ENCODE measurements around the gene CIAPIN1.

CIAPIN1 gene

GRCh38 chr16:57432505-57432904 is 14.7 kb downstream of the CIAPIN1 start:
- TF ChIP-seq, protein P1, sequence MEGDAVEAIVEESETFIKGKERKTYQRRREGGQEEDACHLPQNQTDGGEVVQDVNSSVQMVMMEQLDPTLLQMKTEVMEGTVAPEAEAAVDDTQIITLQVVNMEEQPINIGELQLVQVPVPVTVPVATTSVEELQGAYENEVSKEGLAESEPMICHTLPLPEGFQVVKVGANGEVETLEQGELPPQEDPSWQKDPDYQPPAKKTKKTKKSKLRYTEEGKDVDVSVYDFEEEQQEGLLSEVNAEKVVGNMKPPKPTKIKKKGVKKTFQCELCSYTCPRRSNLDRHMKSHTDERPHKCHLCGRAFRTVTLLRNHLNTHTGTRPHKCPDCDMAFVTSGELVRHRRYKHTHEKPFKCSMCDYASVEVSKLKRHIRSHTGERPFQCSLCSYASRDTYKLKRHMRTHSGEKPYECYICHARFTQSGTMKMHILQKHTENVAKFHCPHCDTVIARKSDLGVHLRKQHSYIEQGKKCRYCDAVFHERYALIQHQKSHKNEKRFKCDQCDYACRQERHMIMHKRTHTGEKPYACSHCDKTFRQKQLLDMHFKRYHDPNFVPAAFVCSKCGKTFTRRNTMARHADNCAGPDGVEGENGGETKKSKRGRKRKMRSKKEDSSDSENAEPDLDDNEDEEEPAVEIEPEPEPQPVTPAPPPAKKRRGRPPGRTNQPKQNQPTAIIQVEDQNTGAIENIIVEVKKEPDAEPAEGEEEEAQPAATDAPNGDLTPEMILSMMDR (IDR thresholded peaks at IDR 0.05; ENCODE audit: control extremely low read depth, extremely low read depth, low read depth, missing control alignments), result no peak
- CTCF ChIA-PET, result interaction anchor here (0.8 to 5.4 kb wide), 8 partner anchors 9 to 133 kb away, joined by 3 to 49 read pairs (median 6); partner anchors contain the start of gene POLR2C
- POLR2A ChIA-PET, result interaction anchor here (1.8 kb wide), 1 partner anchor 14 kb away, joined by 5 read pairs; the partner anchor contains the start of genes CIAPIN1 and COQ9
- DNase-seq (ENCODE audit: extremely low spot score), result no peak

DNA sequence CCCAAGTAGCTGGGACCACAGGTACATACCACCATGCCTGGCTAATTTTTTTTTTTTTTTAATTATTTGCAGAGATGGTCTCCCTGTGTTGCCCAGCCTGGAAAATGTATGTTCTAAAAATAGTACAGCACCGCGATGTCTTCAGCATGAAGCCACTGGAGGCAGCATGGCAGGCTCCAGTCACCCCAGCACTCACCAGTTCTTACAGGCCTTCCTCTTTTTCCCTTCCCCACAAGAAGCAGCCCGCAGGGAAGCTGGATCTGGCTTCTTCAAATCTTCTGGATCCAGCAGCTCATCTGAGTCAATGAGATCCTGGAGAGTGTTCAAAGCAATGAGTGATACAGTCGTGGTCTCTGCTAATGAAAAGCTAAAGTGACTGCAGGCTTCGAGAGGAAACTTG is 16.2 kb downstream of the CIAPIN1 start:
- POLR2A ChIA-PET, result no interaction called here
- CTCF ChIA-PET, result interaction anchor here (1.5 to 5.4 kb wide), 3 partner anchors 13 to 129 kb away, joined by 3 to 49 read pairs (median 9); partner anchors contain the start of gene POLR2C
- TF ChIP-seq, protein P1 (IDR thresholded peaks at IDR 0.05; ENCODE audit: control extremely low read depth, extremely low read depth, low read depth, missing control alignments), result no peak
- DNase-seq (ENCODE audit: extremely low spot score), result no peak

GRCh38 chr16:57427824-57428223 is 19.4 kb downstream of the CIAPIN1 start:
- POLR2A ChIA-PET, result no interaction called here
- CTCF ChIA-PET, result no interaction called here
- no peak for DNase-seq (ENCODE audit: extremely low spot score)
- TF ChIP-seq, protein P1 (IDR thresholded peaks at IDR 0.05; ENCODE audit: control extremely low read depth, extremely low read depth, low read depth, missing control alignments), result no peak

GRCh38 chr16:57427307-57427706 is 19.9 kb downstream of the CIAPIN1 start:
- DNase-seq (ENCODE audit: extremely low spot score), result no peak
- ChIA-PET POLR2A (no interaction called here), CTCF (interaction anchor here (2.9 to 17.8 kb wide), 3 partner anchors 10 to 123 kb away, joined by 17 to 454 read pairs (median 18); no protein-coding TSS in a partner anchor)
- TF ChIP-seq, protein P1 (IDR thresholded peaks at IDR 0.05; ENCODE audit: control extremely low read depth, extremely low read depth, low read depth, missing control alignments), result no peak

- TF ChIP-seq, protein P1 (IDR thresholded peaks at IDR 0.05; ENCODE audit: control extremely low read depth, extremely low read depth, low read depth, missing control alignments), result no peak
- POLR2A ChIA-PET, result no interaction called here
Observed at GRCh38 chr16:57426356-57426755, 20.8 kb downstream of the CIAPIN1 start.

GRCh38 chr16:57424583-57424982 is 22.6 kb downstream of the CIAPIN1 start:
- TF ChIP-seq, protein P1 (IDR thresholded peaks at IDR 0.05; ENCODE audit: control extremely low read depth, extremely low read depth, low read depth, missing control alignments), result no peak
- ChIA-PET POLR2A (interaction anchor here (0.5 kb wide), 1 partner anchor 47 kb away, joined by 3 read pairs; no protein-coding TSS in a partner anchor), CTCF (interaction anchor here (1.4 to 17.8 kb wide), 4 partner anchors 7 to 120 kb away, joined by 4 to 454 read pairs (median 18); no protein-coding TSS in a partner anchor)
- DNase-seq (ENCODE audit: extremely low spot score), result no peak

More at GRCh38 chr16:57426356-57426755, 20.8 kb downstream of the CIAPIN1 start:
- CTCF ChIA-PET, result interaction anchor here (2.9 to 17.8 kb wide), 3 partner anchors 9 to 122 kb away, joined by 17 to 454 read pairs (median 18); no protein-coding TSS in a partner anchor
- no peak for DNase-seq (ENCODE audit: extremely low spot score)
